HEK293T (cell line): ENCODE data around the gene ELK3.

Experiments
- CTCF ChIA-PET: fragments of 350-600 bp; formaldehyde crosslinking; extraction: SDS; loops from one replicate; lab custom pipeline; 2021; ENCODE audit warnings: antibody characterized with exemption, inconsistent platforms; lab: Yijun Ruan, JAX
- POLR2A ChIA-PET: fragments of 350-600 bp; formaldehyde crosslinking; extraction: SDS; loops from one replicate; lab custom pipeline; 2020; ENCODE audit warnings: antibody characterized with exemption, inconsistent platforms; lab: Yijun Ruan, JAX
- DNase-seq: peaks from one replicate; pipeline ENCODE4 v3.0.0; 2012; ENCODE audit warnings: mixed read lengths; ENCODE audit errors: extremely low spot score
- ARNT ChIP-seq: fragments of 450-650 bp; IDR thresholded peaks from 2 replicates; pipeline ENCODE4 v1.6.1; 2017; ENCODE audit warnings: mild to moderate bottlenecking
- BHLHE40 ChIP-seq: fragments of 450-650 bp; IDR thresholded peaks from 2 replicates; pipeline ENCODE4 v1.6.1; 2016; ENCODE audit warnings: mild to moderate bottlenecking, moderate library complexity, borderline replicate concordance
- CTBP1 ChIP-seq: fragments of 450-650 bp; IDR thresholded peaks from 2 replicates; pipeline ENCODE4 v1.6.1; 2016; ENCODE audit warnings: borderline replicate concordance
- ELF4 ChIP-seq: fragments of 450-650 bp; IDR thresholded peaks from 2 replicates; pipeline ENCODE4 v1.6.1; 2017; ENCODE audit warnings: antibody characterized with exemption
- FOXA1 ChIP-seq: fragments of 450-650 bp; IDR thresholded peaks from 2 replicates; pipeline ENCODE4 v1.6.1; 2016; ENCODE audit warnings: mild to moderate bottlenecking
- FOXK2 ChIP-seq: fragments of 450-650 bp; IDR thresholded peaks from 2 replicates; pipeline ENCODE4 v1.6.1; 2016; ENCODE audit warnings: mild to moderate bottlenecking
- FOXM1 ChIP-seq: fragments of 450-650 bp; IDR thresholded peaks from 2 replicates; pipeline ENCODE4 v1.6.1; 2017; ENCODE audit warnings: mild to moderate bottlenecking, borderline replicate concordance
- HDGF ChIP-seq: fragments of 450-650 bp; IDR thresholded peaks from 2 replicates; pipeline ENCODE4 v1.6.1; 2017; ENCODE audit warnings: antibody characterized with exemption, borderline replicate concordance
- L3MBTL2 ChIP-seq: fragments of 450-650 bp; conservative IDR thresholded peaks from 2 replicates; pipeline ENCODE4 v1.6.1; 2016; ENCODE audit warnings: mild to moderate bottlenecking
- LEF1 ChIP-seq: fragments of 450-650 bp; IDR thresholded peaks from 2 replicates; pipeline ENCODE4 v1.6.1; 2017; ENCODE audit warnings: mild to moderate bottlenecking, borderline replicate concordance
- NFRKB ChIP-seq: fragments of 450-650 bp; IDR thresholded peaks from 2 replicates; pipeline ENCODE4 v1.6.1; 2016; ENCODE audit warnings: mild to moderate bottlenecking, moderate library complexity
- PKNOX1 ChIP-seq: fragments of 450-650 bp; IDR thresholded peaks from 2 replicates; pipeline ENCODE4 v1.6.1; 2016
- SP1 ChIP-seq: fragments of 450-650 bp; IDR thresholded peaks from 2 replicates; pipeline ENCODE4 v1.6.1; 2017
- SUZ12 ChIP-seq: fragments of 450-650 bp; IDR thresholded peaks from 2 replicates; pipeline ENCODE4 v1.6.1; 2016; ENCODE audit warnings: mild to moderate bottlenecking
- TARDBP ChIP-seq: fragments of 450-650 bp; IDR thresholded peaks from 2 replicates; pipeline ENCODE4 v1.6.1; 2016
- ZNF384 ChIP-seq: fragments of 450-650 bp; IDR thresholded peaks from 2 replicates; pipeline ENCODE4 v1.6.1; 2016

ELK3 gene

GRCh38 chr12:96285158-96285557, 91.0 kb downstream of the ELK3 start:
- no peak for TF ChIP-seq NFRKB
- POLR2A ChIA-PET: no interaction called here
- CTCF ChIA-PET: no interaction called here
- no peak for DNase-seq

- CTCF ChIA-PET: no interaction called here
- POLR2A ChIA-PET: no interaction called here
- TF ChIP-seq ZNF384 (no peak), HDGF (no peak), TARDBP (no peak), SP1 (no peak), FOXM1 (no peak), FOXA1 (no peak), ARNT (no peak), L3MBTL2 (no peak), ELF4 (no peak), CTBP1 (no peak), PKNOX1 (no peak), FOXK2 (no peak), LEF1 (no peak), SUZ12 (no peak), BHLHE40 (no peak), NFRKB (no peak)
- no peak for DNase-seq
Observed at GRCh38 chr12:96289067-96289466, 94.9 kb downstream of the ELK3 start.

- POLR2A ChIA-PET: no interaction called here
- DNase-seq: no peak
- no peak for TF ChIP-seq HDGF
- TF ChIP-seq SP1: no peak
- no peak for TF ChIP-seq SUZ12
- TF ChIP-seq ARNT: no peak
- no peak for TF ChIP-seq NFRKB
- no peak for TF ChIP-seq BHLHE40
- CTCF ChIA-PET: no interaction called here
Observed at GRCh38 chr12:96293093-96293492, 98.9 kb downstream of the ELK3 start.

- ChIA-PET POLR2A (no interaction called here), CTCF (no interaction called here)
- TF ChIP-seq ZNF384 (no peak), FOXK2 (no peak), SUZ12 (no peak), CTBP1 (no peak), PKNOX1 (no peak), FOXM1 (no peak), SP1 (no peak), NFRKB (no peak), LEF1 (no peak), BHLHE40 (no peak), L3MBTL2 (no peak)
- DNase-seq: no peak
Observed at GRCh38 chr12:96294831-96295230, 100.7 kb downstream of the ELK3 start.

- TF ChIP-seq PKNOX1: no peak
- no peak for TF ChIP-seq ARNT
- no peak for TF ChIP-seq L3MBTL2
- TF ChIP-seq FOXM1: no peak
- no peak for TF ChIP-seq ZNF384
- TF ChIP-seq NFRKB: no peak
- no peak for TF ChIP-seq SP1
- TF ChIP-seq SUZ12: no peak
- TF ChIP-seq HDGF: no peak
- no peak for TF ChIP-seq CTBP1
- no peak for TF ChIP-seq FOXK2
- no peak for TF ChIP-seq TARDBP
- no peak for TF ChIP-seq ELF4
- TF ChIP-seq FOXA1: no peak
- no peak for TF ChIP-seq LEF1
- DNase-seq: no peak
- ChIA-PET POLR2A (no interaction called here), CTCF (no interaction called here)
Observed at GRCh38 chr12:96295532-96296160, 101.5 kb downstream of the ELK3 start.

- no peak for DNase-seq
- no peak for TF ChIP-seq PKNOX1
- TF ChIP-seq ARNT: no peak
- TF ChIP-seq FOXM1: no peak
- TF ChIP-seq BHLHE40: no peak
- no peak for TF ChIP-seq L3MBTL2
- no peak for TF ChIP-seq SP1
- no peak for TF ChIP-seq ZNF384
- ChIA-PET CTCF (no interaction called here), POLR2A (no interaction called here)
Observed at GRCh38 chr12:96297504-96297903, 103.3 kb downstream of the ELK3 start.
